ENCODE data around the gene GRIFIN.
"Not testable (repeated sequence)": the region's sequence is repeated elsewhere in the genome, so short reads cannot be mapped to it uniquely, and the experiment has no call there.

The GRIFIN gene

GRCh38 chr7:2465928-2466327, 10.3 kb downstream of the GRIFIN start:
- TF ChIP-seq CTCF (conservative IDR thresholded peaks at IDR 0.05; ENCODE audit: low read depth, low read length) = no peak
- no peak for DNase-seq (ENCODE audit: low read depth)
- no peak overlapping the region for H3K4me3 ChIP-seq (ENCODE audit: low read length)

GRCh38 chr7:2462731-2463130, 13.5 kb downstream of the GRIFIN start:
- no peak overlapping the region for H3K4me3 ChIP-seq (ENCODE audit: low read length)
- no peak for DNase-seq (ENCODE audit: low read depth)
- TF ChIP-seq CTCF (conservative IDR thresholded peaks at IDR 0.05; ENCODE audit: low read depth, low read length) = no peak

- no peak overlapping the region for H3K4me3 ChIP-seq (ENCODE audit: low read length)
- no peak for TF ChIP-seq CTCF (conservative IDR thresholded peaks at IDR 0.05; ENCODE audit: low read depth, low read length)
- DNase-seq (ENCODE audit: low read depth) = no peak
Measured at GRCh38 chr7:2461268-2462026, 14.8 kb downstream of the GRIFIN start.

GRCh38 chr7:2460641-2461040, 15.6 kb downstream of the GRIFIN start:
- H3K4me3 ChIP-seq (ENCODE audit: low read length) = no peak overlapping the region
- no peak for DNase-seq (ENCODE audit: low read depth)
- no peak for TF ChIP-seq CTCF (conservative IDR thresholded peaks at IDR 0.05; ENCODE audit: low read depth, low read length)

- H3K4me3 ChIP-seq (ENCODE audit: low read length) = no peak overlapping the region
- TF ChIP-seq CTCF (conservative IDR thresholded peaks at IDR 0.05; ENCODE audit: low read depth, low read length) = no peak
- DNase-seq (ENCODE audit: low read depth) = no peak
Measured at GRCh38 chr7:2460188-2460587, 16.0 kb downstream of the GRIFIN start.

- no peak for DNase-seq (ENCODE audit: low read depth)
- no peak for TF ChIP-seq CTCF (conservative IDR thresholded peaks at IDR 0.05; ENCODE audit: low read depth, low read length)
- H3K4me3 ChIP-seq (ENCODE audit: low read length) = no peak overlapping the region
Measured at GRCh38 chr7:2459674-2460073, 16.5 kb downstream of the GRIFIN start.

- H3K4me3 ChIP-seq (ENCODE audit: low read length); DNase-seq (ENCODE audit: low read depth): not testable (repeated sequence)
Measured at GRCh38 chr7:2453849-2454248, 22.3 kb downstream of the GRIFIN start.
